H1 (cell line): Measurements from ENCODE around the gene WDR48. TPM values are rescaled to one million over a fixed set of nuclear protein-coding genes. Genes with fewer than 3 reads are reported as not detected.

Source experiments
- ASH2L ChIP-seq: fragments of 200-600, 300-600 bp; sonication (generic); IDR thresholded peaks from one replicate; pipeline ENCODE4 v1.7.1; 2017; ENCODE audit warnings: low read length
- CBX8 ChIP-seq: fragments of 300-800, 300-1000 bp; sonication (generic); IDR thresholded peaks from 2 replicates; pipeline ENCODE4 v1.7.1; 2016; ENCODE audit warnings: low read depth, low read length, borderline replicate concordance
- CEBPB ChIP-seq: IDR thresholded peaks from 2 replicates; pipeline ENCODE4 v1.6.1; 2012; ENCODE audit warnings: low read depth, low read length
- CTBP2 ChIP-seq: IDR thresholded peaks from 2 replicates; pipeline ENCODE4 v1.7.0; 2011; ENCODE audit warnings: borderline replicate concordance, mild to moderate bottlenecking, moderate library complexity, mixed read lengths, low read length; ENCODE audit not compliant: insufficient read depth, insufficient read length
- HDAC6 ChIP-seq: IDR thresholded peaks from one replicate; pipeline ENCODE4 v1.7.1; 2012; ENCODE audit warnings: low read depth, mild to moderate bottlenecking, inconsistent platforms, low read length, moderate library complexity
- KDM4A ChIP-seq: IDR thresholded peaks from one replicate; pipeline ENCODE4 v1.7.1; 2012; ENCODE audit warnings: low read depth, mild to moderate bottlenecking, moderate library complexity, low read length, inconsistent platforms; ENCODE audit not compliant: severe bottlenecking
- KDM5A ChIP-seq: fragments of 200-600 bp; IDR thresholded peaks from 2 replicates; pipeline ENCODE4 v1.7.1; 2012; ENCODE audit warnings: mild to moderate bottlenecking, low read length, inconsistent platforms, mixed read lengths
- RBBP5 ChIP-seq: IDR thresholded peaks from 2 replicates; pipeline ENCODE4 v1.7.1; 2012; ENCODE audit warnings: low read depth, mild to moderate bottlenecking, inconsistent platforms, low read length, moderate library complexity, borderline replicate concordance
- SP2 ChIP-seq: IDR thresholded peaks from 2 replicates; pipeline ENCODE4 v1.6.1; 2012; ENCODE audit warnings: mild to moderate bottlenecking, low read length, inconsistent platforms
- SRF ChIP-seq: IDR thresholded peaks from 2 replicates; pipeline ENCODE4 v1.6.1; 2011; ENCODE audit warnings: mild to moderate bottlenecking, low read depth, low read length, moderate library complexity
- TAF1 ChIP-seq: IDR thresholded peaks from 2 replicates; pipeline ENCODE4 v1.6.1; 2011; ENCODE audit warnings: mild to moderate bottlenecking, low read depth, low read length
- YY1 ChIP-seq: IDR thresholded peaks from 2 replicates; pipeline ENCODE4 v1.6.1; 2011; ENCODE audit warnings: low read depth, mild to moderate bottlenecking, low read length
- ZNF274 ChIP-seq: IDR thresholded peaks from 2 replicates; pipeline ENCODE4 v1.7.0; 2012; ENCODE audit warnings: low read length, borderline replicate concordance; ENCODE audit errors: extremely low read depth
- polyA plus RNA-seq, 7 experiments: library from polyadenylated mRNA; depleted of rRNA in 3 of 7; stranded (reverse) in 5 of 7; unstranded in 2 of 7; fragments of >200 nt in 5 of 7; fragments of 200-250 nt in 2 of 7; gene quantifications; 1 replicate in 5 of 7; 2 replicates in 1 of 7; 4 replicates in 1 of 7; pipeline versions ENCODE4 v1.2.1 to v1.2.3, GENCODE V29; 2011 to 2013; ENCODE audit warnings: missing spikeins in 2 of 7, mixed read lengths in 2 of 7
- total RNA-seq: library from RNA; stranded (reverse); fragmentation: NEBNext Ultra II Directional; extraction: Animal tissue kit (Norgen Biotek cat#: 25700); gene quantifications from 2 replicates; pipeline ENCODE4 v1.2.1, GENCODE V29; 2021

Gene WDR48
- total and polyA plus RNA-seq, 2 of the 8 experiments (the other 6 are each of a cell fraction or from before 2014, with no cell fraction given) = 21.2 to 54.1 TPM

DNA sequence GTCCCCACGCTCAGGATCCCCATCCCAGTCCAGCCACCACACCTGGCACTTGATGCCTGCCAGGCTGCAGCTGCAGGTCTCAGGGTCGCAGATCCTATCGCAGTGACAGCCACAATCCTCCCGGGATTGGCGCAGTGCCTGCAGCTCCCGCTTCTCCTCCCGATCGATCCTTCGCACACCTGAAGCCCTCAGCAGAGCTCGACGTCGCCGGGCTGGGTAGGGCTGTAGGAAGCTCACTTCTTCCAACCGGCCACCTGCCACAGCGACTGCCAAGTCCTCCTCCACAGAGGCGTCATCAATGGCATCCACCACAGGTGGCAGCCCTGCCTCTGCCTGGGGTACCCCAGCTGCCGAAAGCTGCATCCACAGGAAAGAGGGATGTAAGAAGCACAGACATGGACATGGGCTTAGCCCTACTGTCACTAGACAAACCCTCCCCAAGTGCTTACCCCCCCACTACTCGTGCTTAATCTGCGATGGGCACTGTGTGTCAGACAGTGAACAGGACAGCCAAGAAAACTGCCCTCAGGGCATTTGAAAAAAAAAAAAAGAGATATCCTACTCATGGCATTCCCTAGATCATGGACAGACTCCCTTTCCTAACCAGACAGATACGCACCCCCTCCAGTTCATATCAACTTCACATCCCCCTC, 92.4 kb downstream of the WDR48 start (continued):
- TF ChIP-seq TAF1 (no peak), YY1 (no peak), CBX8 (no peak), SRF (no peak), KDM5A (no peak), CTBP2 (no peak), ASH2L (no peak), RBBP5 (no peak), ZNF274 (no peak), KDM4A (no peak), SP2 (no peak), HDAC6 (no peak), CEBPB (no peak)
